K562 (cell line): Measurements from ENCODE around the gene GPR180. TPM values are rescaled to one million over a fixed set of nuclear protein-coding genes. Genes with fewer than 3 reads are reported as not detected.

Experiments
- ATAC-seq: fragments of 200-7000 bp; cut with Tn5 transposase; 3 replicates; pipeline ENCODE4 v1.9.1; 2020; ENCODE audit warnings: moderate library complexity
- Bru-seq: library from RNA; stranded (reverse); fragments of 400-500 nt; gene quantifications from one replicate; lab custom pipeline; 2021; lab: Mats Ljungman, UMichigan
- BruChase-seq, 2 experiments: library from RNA; stranded (reverse); fragments of 400-500 nt; gene quantifications; one replicate each; lab custom pipeline; 2021; lab: Mats Ljungman, UMichigan
- BruUV-seq: library from RNA; stranded (reverse); fragments of 400-500 nt; replicated peaks from 2 replicates; lab custom pipeline; 2021; lab: Mats Ljungman, UMichigan
- CTCF ChIA-PET: fragments of 300-600 bp; formaldehyde crosslinking; extraction: SDS; loops from one replicate; lab custom pipeline; 2021; ENCODE audit warnings: low intra/inter-chr PET ratio; lab: Yijun Ruan, JAX
- POLR2A ChIA-PET: fragments of 300-600, 350-650 bp; sonication (Branson Sonifier 250); formaldehyde crosslinking; extraction: SDS; loops from one replicate; lab custom pipeline; 2021; ENCODE audit warnings: antibody characterized with exemption, inconsistent platforms; lab: Yijun Ruan, JAX
- DNase-seq, 4 experiments: peaks; one replicate each; pipeline versions ENCODE4 v3.0.0 to v3.0.0-alpha.2; 2011 to 2018; ENCODE audit warnings: low spot score in 3 of 4, mixed read lengths in 3 of 4; ENCODE audit errors: extremely low read depth in 1 of 4
- FAIRE-seq: peaks from 2 replicates; lab custom pipeline; 2011; peaks lifted over from hg19 to GRCh38; lab: Jason Lieb, UNC
- H2AFZ ChIP-seq: 2 replicates; pipeline ENCODE4 v1.6.0; 2011; ENCODE audit warnings: low read depth, low read length, control low read depth, inconsistent platforms
- H3K27ac ChIP-seq: fragments of 200-600 bp; 3 replicates; pipeline ENCODE4 v1.8.0; 2011; ENCODE audit warnings: low read depth, mild to moderate bottlenecking, control low read depth, inconsistent platforms, low read length, moderate library complexity, mixed read lengths; ENCODE audit errors: extremely low read depth
- H3K27me3 ChIP-seq, 2 experiments: fragments of 300-600 bp in 1 of 2; 2 replicates in 1 of 2; 3 replicates in 1 of 2; pipeline versions ENCODE4 v1.6.0 to v1.8.0; 2011; ENCODE audit warnings: inconsistent platforms in 2 of 2, low read length in 2 of 2, mild to moderate bottlenecking in 1 of 2, mixed read lengths in 1 of 2, moderate library complexity in 1 of 2; ENCODE audit not compliant: control insufficient read depth in 2 of 2, insufficient read depth in 2 of 2
- H3K36me3 ChIP-seq: fragments of 300-600 bp; 3 replicates; pipeline ENCODE4 v1.8.0; 2011; ENCODE audit warnings: mild to moderate bottlenecking, low read length, inconsistent platforms; ENCODE audit not compliant: control insufficient read depth, insufficient read depth
- H3K4me1 ChIP-seq, 2 experiments: fragments of 200-600 bp in 1 of 2; replicated peaks in 1 of 2; 2 replicates in 1 of 2; 3 replicates in 1 of 2; pipeline versions ENCODE4 v1.5.1 to v1.8.0; 2011; ENCODE audit warnings: inconsistent platforms in 2 of 2, low read length in 2 of 2, mild to moderate bottlenecking in 1 of 2, mixed read lengths in 1 of 2, moderate library complexity in 1 of 2; ENCODE audit not compliant: control insufficient read depth in 2 of 2, insufficient read depth in 2 of 2
- H3K4me2 ChIP-seq: 2 replicates; pipeline ENCODE4 v1.6.1; 2011; ENCODE audit warnings: low read length, control low read depth, inconsistent platforms, mixed read lengths; ENCODE audit not compliant: insufficient read depth
- H3K4me3 ChIP-seq: fragments of 200-600 bp; sonication (generic), shearing (Covaris generic); 2 replicates; pipeline ENCODE4 v1.5.1; 2016; ENCODE audit warnings: control low read depth, inconsistent platforms
- H3K79me2 ChIP-seq: fragments of 200-600 bp; 3 replicates; pipeline ENCODE4 v1.8.0; 2011; ENCODE audit warnings: low read length, inconsistent platforms; ENCODE audit not compliant: control insufficient read depth, insufficient read depth
- H3K9ac ChIP-seq, 2 experiments: 2 replicates each; pipeline versions ENCODE4 v1.6.0 to v1.6.1; 2011; ENCODE audit warnings: low read depth in 2 of 2, low read length in 2 of 2, control low read depth in 1 of 2, inconsistent platforms in 1 of 2, mild to moderate bottlenecking in 1 of 2, mixed read lengths in 1 of 2; ENCODE audit not compliant: insufficient read depth in 1 of 2
- H3K9me1 ChIP-seq: one replicate; pipeline ENCODE4 v1.6.0; 2011; ENCODE audit warnings: inconsistent platforms, mild to moderate bottlenecking, low read length, moderate library complexity; ENCODE audit not compliant: control insufficient read depth, insufficient read depth
- H3K9me3 ChIP-seq: replicated peaks from 2 replicates; pipeline ENCODE4 v1.5.1; 2011; ENCODE audit warnings: low read depth, low read length, inconsistent platforms; ENCODE audit not compliant: control insufficient read depth, insufficient read depth
- H4K20me1 ChIP-seq: replicated peaks from 2 replicates; pipeline ENCODE4 v1.6.1; 2011; ENCODE audit warnings: low read length, inconsistent platforms, mixed read lengths; ENCODE audit not compliant: control insufficient read depth, insufficient read depth
- CCAR2 ChIP-seq: fragments of 200-400 bp; formaldehyde crosslinking; IDR thresholded peaks from 2 replicates; pipeline ENCODE4 v1.6.1; 2017; ENCODE audit warnings: mild to moderate bottlenecking, low read depth, low read length
- CEBPG ChIP-seq, 3 experiments: fragments of 200-800 bp in 1 of 3; sonication (Bioruptor generic) in 1 of 3; sonication (generic) in 1 of 3; formaldehyde crosslinking in 1 of 3; IDR thresholded peaks in 2 of 3; conservative IDR thresholded peaks in 1 of 3; 2 replicates each; pipeline versions ENCODE4 v1.6.1 to v1.8.0; 2016 to 2022; ENCODE audit warnings: missing compliant biosample characterization in 2 of 3, missing genetic modification characterization in 2 of 3, mild to moderate bottlenecking in 1 of 3, missing genetic modification reagents in 1 of 3
- CHD1 ChIP-seq: fragments of 200-600 bp; sonication (generic); IDR thresholded peaks from one replicate; pipeline ENCODE4 v1.6.1; 2012; ENCODE audit warnings: mild to moderate bottlenecking, moderate library complexity, low read length, inconsistent platforms
- NCOA2 ChIP-seq, 2 experiments: fragments of 450-650 bp; IDR thresholded peaks; 2 replicates each; pipeline ENCODE4 v1.6.1; 2018; ENCODE audit warnings: mild to moderate bottlenecking in 2 of 2, moderate library complexity in 1 of 2; ENCODE audit not compliant: partially characterized antibody in 2 of 2
- PBX2 ChIP-seq, 2 experiments: IDR thresholded peaks in 1 of 2; conservative IDR thresholded peaks in 1 of 2; 2 replicates each; pipeline ENCODE4 v1.6.1; 2016; ENCODE audit warnings: low read depth in 2 of 2, mild to moderate bottlenecking in 1 of 2, missing compliant biosample characterization in 1 of 2, missing genetic modification characterization in 1 of 2, moderate library complexity in 1 of 2
- SAFB ChIP-seq: fragments of 200-400 bp; formaldehyde crosslinking; IDR thresholded peaks from 2 replicates; pipeline ENCODE4 v1.6.1; 2017; ENCODE audit warnings: low read depth, low read length, borderline replicate concordance
- ZNF217 ChIP-seq: sonication (generic); formaldehyde crosslinking; IDR thresholded peaks from 2 replicates; pipeline ENCODE4 v1.8.0; 2022; ENCODE audit warnings: mild to moderate bottlenecking, missing genetic modification reagents
- ZNF668 ChIP-seq: fragments of 250-450 bp; sonication (Bioruptor Pico); IDR thresholded peaks from 2 replicates; pipeline ENCODE4 v1.8.0; 2022; ENCODE audit warnings: mild to moderate bottlenecking, inconsistent platforms
- ZNF766 ChIP-seq: fragments of 200-800 bp; sonication (Bioruptor generic); conservative IDR thresholded peaks from 2 replicates; pipeline ENCODE4 v1.6.1; 2016; ENCODE audit warnings: missing genetic modification characterization, missing compliant biosample characterization
- WGBS: fragments of 100-300 bp; shearing (Covaris generic); methylation state at CpG from one replicate; pipeline ENCODE4 v1.1.6; 2016; ENCODE audit warnings: low coverage, mixed read lengths; ENCODE audit not compliant: insufficient coverage; ENCODE audit errors: missing lambda C conversion rate; 5-methylcytosine and 5-hydroxymethylcytosine counted together
- in situ Hi-C: fragments of 300-500 bp; cut with MboI; formaldehyde crosslinking; loops from 4 replicates; pipeline ENCODE4 v1.15.0; 2018; ENCODE audit warnings: inconsistent platforms, mixed read lengths
- intact Hi-C: fragments of 100-400 bp; cut with micrococcal nuclease; formaldehyde crosslinking; loops from 2 replicates; pipeline ENCODE4 v1.14.2; 2022
- long read RNA-seq, 3 experiments: library from polyadenylated mRNA in 2 of 3; library from RNA in 1 of 3; unstranded in 2 of 3; stranded (forward) in 1 of 3; transcript quantifications; one replicate each; pipeline ENCODE4 v2.0.0, GENCODE V29; 2019 to 2022
- polyA minus RNA-seq, 3 experiments: library from RNA; depleted of rRNA, polyadenylated mRNA; stranded (reverse); fragments of >200 nt; gene quantifications; 2 replicates each; pipeline ENCODE4 v1.2.3, GENCODE V29; 2011
- polyA plus RNA-seq, 8 experiments: library from polyadenylated mRNA; depleted of rRNA in 4 of 8; stranded (reverse) in 5 of 8; unstranded in 3 of 8; fragments of >200 nt; fragmentation: Nextera tagmentation in 2 of 8; fragmentation: Illumina TruSeq in 1 of 8; extraction: Ambion mirVana in 2 of 8; extraction: Trizol in 1 of 8; gene quantifications; 2 replicates each; pipeline versions ENCODE4 v1.2.1 to v1.2.3, GENCODE V29; 2011 to 2014; ENCODE audit warnings: inconsistent platforms in 1 of 8, missing spikeins in 1 of 8
- total RNA-seq, 7 experiments: library from RNA; depleted of rRNA in 6 of 7; stranded (reverse); fragments of >200 nt in 6 of 7; fragmentation: Illumina TruSeq in 2 of 7; extraction: Trizol in 2 of 7; gene quantifications; 2 replicates each; pipeline versions ENCODE4 v1.2.1 to v1.2.3, GENCODE V29; 2011 to 2021; ENCODE audit warnings: low replicate concordance in 1 of 7

The GPR180 gene
- 3.0 and 9.0 TPM in 2 replicates for total RNA-seq (2011; cell fraction: chromatin; rRNA removed; ENCODE audit: low replicate concordance)
- 2.3 and 2.8 TPM in 2 replicates for total RNA-seq (2011; cell fraction: nucleolus; rRNA removed)
- total RNA-seq (2011; cell fraction: nucleoplasm; rRNA removed), result 7.0 and 13.4 TPM in 2 replicates
- total RNA-seq (2014; rRNA removed) (1.5 and 2.0 TPM in 2 replicates), total RNA-seq (2014; rRNA removed; fragmentation: Illumina TruSeq; extraction: Trizol) (3.9 and 4.1 TPM in 2 replicates), total RNA-seq (2015; rRNA removed; fragmentation: Illumina TruSeq; extraction: Trizol) (3.1 and 3.2 TPM in 2 replicates), total RNA-seq (2021) (1.8 and 2.2 TPM in 2 replicates), polyA plus RNA-seq (2011; rRNA removed) (3.0 and 3.4 TPM in 2 replicates), polyA plus RNA-seq (2014; fragmentation: Illumina TruSeq; extraction: Trizol) (1.8 and 2.2 TPM in 2 replicates), polyA plus RNA-seq (2014; fragmentation: Nextera tagmentation; extraction: Ambion mirVana) (under 1 TPM; 0.77 to 0.82 TPM), polyA plus RNA-seq (2014; rRNA removed) (0.98 and 1.1 TPM in 2 replicates), polyA minus RNA-seq (2011; rRNA and poly(A)+ RNA removed) (6.7 and 7.7 TPM in 2 replicates), Bru-seq, nascent RNA (percentile 69 among the genes with signal in this experiment), BruChase-seq, experiment 1, labeled RNA remaining after a 2-hour chase (percentile 75 among the genes with signal in this experiment), BruChase-seq, experiment 2, labeled RNA remaining after a 6-hour chase (percentile 73 among the genes with signal in this experiment)
- polyA plus RNA-seq (2011; cell fraction: cytosol; rRNA removed), result 0.60 and 1.5 TPM in 2 replicates
- polyA plus RNA-seq (2011; cell fraction: nucleus; rRNA removed), result 1.8 and 3.2 TPM in 2 replicates
- 1.2 and 1.7 TPM in 2 replicates for polyA plus RNA-seq (2012)
- 2.0 and 3.0 TPM in 2 replicates for polyA minus RNA-seq (2011; cell fraction: cytosol; rRNA and poly(A)+ RNA removed)
- polyA minus RNA-seq (2011; cell fraction: nucleus; rRNA and poly(A)+ RNA removed), result 2.8 and 6.2 TPM in 2 replicates
- long read RNA-seq, experiment 1, full-length matches to known transcripts, result 17 of 24 reads
- long read RNA-seq, experiment 1, partial matches to known transcripts, result 0 of 24 reads
- long read RNA-seq, experiment 1, other reads (novel, unspliced or antisense), result 7 of 24 reads
- long read RNA-seq, experiment 2, partial matches to known transcripts, result 0 of 3 reads
- long read RNA-seq, experiment 2, other reads (novel, unspliced or antisense), result 3 of 3 reads
- long read RNA-seq, experiment 3, full-length matches to known transcripts, result 3 of 4 reads
- long read RNA-seq, experiment 3, partial matches to known transcripts, result 1 of 4 reads
- long read RNA-seq, experiment 3, other reads (novel, unspliced or antisense), result 0 of 4 reads

GRCh38 chr13:94601446-94602431 lies at the start of gene GPR180:
Gene GPR180, plus strand, starts transcription at chr13:94601857. Its CDS starts 71 bp downstream, at chr13:94601928.
- FAIRE-seq, result peak; percentile 96
- H3K4me3 ChIP-seq, result peak within 1 kb of the TSS; percentile 73
- ChIA-PET CTCF (no interaction called here), POLR2A (interaction anchor here (0.6 kb wide), 1 partner anchor 45 kb away, joined by 3 read pairs; no protein-coding TSS in a partner anchor)
- peaks cover 5% of the 10 kb centered on the region for H3K9me3 ChIP-seq
- H2AFZ ChIP-seq, result peak within 1 kb of the TSS; percentile 93
- no peaks in the 10 kb centered on the region for H4K20me1 ChIP-seq
- peak within 1 kb of the TSS; percentile 62 for H3K27ac ChIP-seq
- peaks cover 7% of the 10 kb centered on the region; the same call in 2 of the 3 replicates for H3K36me3 ChIP-seq
- in situ Hi-C loops (no loop called here), intact Hi-C loops (loop anchor here (1.0 kb wide), 1 partner anchor 52 kb away; no protein-coding TSS in a partner anchor)
- WGBS, result 2% methylated on average over 46 of the region's 71 CpGs
- no peaks in the 10 kb centered on the region for H3K27me3 ChIP-seq
- peak; percentile 83 to 97 (median 89) for DNase-seq
- peak within 1 kb of the TSS; percentile 58 to 93 for H3K9ac ChIP-seq
- H3K4me1 ChIP-seq, result peaks cover 2 to 10% of the 10 kb centered on the region in 2 experiments; a peak in 3 of 5 replicates
- peak; percentile 98 for ATAC-seq
- no TSS peak for BruUV-seq
- H3K79me2 ChIP-seq, result peaks cover 16% of the 10 kb centered on the region
- H3K9me1 ChIP-seq, result no peaks in the 10 kb centered on the region
- H3K4me2 ChIP-seq, result peak within 1 kb of the TSS; percentile 89
- TF ChIP-seq ZNF217 (CRISPR knock-in tag) (no peak), CHD1 (no peak), NCOA2 (IDR thresholded peaks at IDR 0.05; ENCODE audit: partially characterized antibody in 2 of 2) (no peak), ZNF668 (CRISPR knock-in tag) (no peak), CCAR2 (no peak), ZNF766 (CRISPR knock-in tag) (no peak), SAFB (0 out of 2 replicates have a peak, but pooled peaks have one; percentile 35), CEBPG (CRISPR knock-in tag; IDR thresholded peaks at IDR 0.05) (peak; percentile 76; the same call in 1 of the 2 replicates), CEBPG (tag; conservative IDR thresholded peaks at IDR 0.05 in 1 of 2, IDR thresholded peaks at IDR 0.05 in 1 of 2) (peak in 1 of 2 experiments; percentile 66; a peak in 3 of 4 replicates), PBX2 (CRISPR knock-in tag; IDR thresholded peaks at IDR 0.05; ENCODE audit: low read depth) (no peak), PBX2 (tag; conservative IDR thresholded peaks at IDR 0.05; ENCODE audit: low read depth) (0 out of 2 replicates have a peak, but pooled peaks have one; percentile 25)
